Suppressor macrophage (primary cell): Measurements from ENCODE around the gene KIF2B.
"Not testable (repeated sequence)": the region's sequence is repeated elsewhere in the genome, so short reads cannot be mapped to it uniquely, and the experiment has no call there.

Source experiments
- DNase-seq, 4 experiments: peaks; one replicate each; pipeline ENCODE4 v3.0.0-alpha.2; 2020 to 2022
- total RNA-seq, 17 experiments: gene quantifications; one replicate each; lab custom pipeline; 2026; ENCODE audit warnings: mixed read lengths in 6 of 17, inconsistent platforms in 3 of 17; lab: John Stamatoyannopoulos, UW

Gene KIF2B, protein sequence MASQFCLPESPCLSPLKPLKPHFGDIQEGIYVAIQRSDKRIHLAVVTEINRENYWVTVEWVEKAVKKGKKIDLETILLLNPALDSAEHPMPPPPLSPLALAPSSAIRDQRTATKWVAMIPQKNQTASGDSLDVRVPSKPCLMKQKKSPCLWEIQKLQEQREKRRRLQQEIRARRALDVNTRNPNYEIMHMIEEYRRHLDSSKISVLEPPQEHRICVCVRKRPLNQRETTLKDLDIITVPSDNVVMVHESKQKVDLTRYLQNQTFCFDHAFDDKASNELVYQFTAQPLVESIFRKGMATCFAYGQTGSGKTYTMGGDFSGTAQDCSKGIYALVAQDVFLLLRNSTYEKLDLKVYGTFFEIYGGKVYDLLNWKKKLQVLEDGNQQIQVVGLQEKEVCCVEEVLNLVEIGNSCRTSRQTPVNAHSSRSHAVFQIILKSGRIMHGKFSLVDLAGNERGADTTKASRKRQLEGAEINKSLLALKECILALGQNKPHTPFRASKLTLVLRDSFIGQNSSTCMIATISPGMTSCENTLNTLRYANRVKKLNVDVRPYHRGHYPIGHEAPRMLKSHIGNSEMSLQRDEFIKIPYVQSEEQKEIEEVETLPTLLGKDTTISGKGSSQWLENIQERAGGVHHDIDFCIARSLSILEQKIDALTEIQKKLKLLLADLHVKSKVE
- total RNA-seq = 0 to 1.3 (median 0) reads per million in 17 experiments

GRCh38 chr17:53822764-53823163, at the start of gene KIF2B:
KIF2B (plus strand) TSS chr17:53822927; CDS start chr17:53823034, 107 bp downstream.
- no peak for DNase-seq

- no peak for DNase-seq
Observed at GRCh38 chr17:53780320-53780719, 42.4 kb upstream of the KIF2B start.

DNA sequence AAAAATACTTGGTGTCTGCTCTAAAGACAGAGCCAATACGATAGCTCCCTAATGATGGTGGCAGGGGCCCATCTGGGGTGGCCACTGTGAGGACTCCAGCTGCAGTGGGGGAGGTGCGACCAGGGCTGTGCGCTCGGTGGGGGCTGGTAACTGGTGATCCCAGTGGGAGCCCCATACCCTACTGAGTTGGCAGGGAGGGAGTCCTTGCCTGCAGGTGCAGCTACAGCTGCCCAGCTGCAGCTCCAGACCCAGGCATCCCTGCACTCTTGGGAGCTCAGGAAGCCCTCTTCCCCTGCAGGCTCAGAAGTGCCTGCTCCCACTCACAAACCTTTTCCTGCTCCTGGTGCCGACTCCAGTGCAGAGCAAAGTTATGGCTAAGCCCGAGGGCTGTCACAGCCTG, 31.2 kb upstream of the KIF2B start:
- no peak for DNase-seq

- DNase-seq = no peak
Observed at GRCh38 chr17:53792451-53792850, 30.3 kb upstream of the KIF2B start.

GRCh38 chr17:53792997-53793396, 29.7 kb upstream of the KIF2B start:
- DNase-seq = no peak

DNA sequence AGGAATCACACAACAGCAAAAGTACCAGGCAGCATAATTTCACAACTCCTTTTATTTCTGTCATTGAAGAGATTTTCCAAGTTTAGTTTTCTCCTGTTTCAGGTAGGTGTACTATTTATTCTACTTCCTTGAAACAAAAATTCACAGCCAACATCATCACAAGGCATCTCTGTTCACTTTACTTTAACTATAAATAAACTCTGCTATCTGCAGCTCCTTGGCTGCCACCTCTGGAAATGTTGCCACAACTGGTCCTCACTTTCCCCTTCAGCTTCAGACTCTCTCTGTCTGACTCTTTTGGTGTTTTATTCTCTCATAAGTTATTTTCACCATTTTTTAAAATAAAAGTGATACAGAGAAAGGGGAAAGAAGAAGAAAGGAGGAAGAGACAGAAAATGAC, 27.9 kb upstream of the KIF2B start:
- no peak for DNase-seq

DNA sequence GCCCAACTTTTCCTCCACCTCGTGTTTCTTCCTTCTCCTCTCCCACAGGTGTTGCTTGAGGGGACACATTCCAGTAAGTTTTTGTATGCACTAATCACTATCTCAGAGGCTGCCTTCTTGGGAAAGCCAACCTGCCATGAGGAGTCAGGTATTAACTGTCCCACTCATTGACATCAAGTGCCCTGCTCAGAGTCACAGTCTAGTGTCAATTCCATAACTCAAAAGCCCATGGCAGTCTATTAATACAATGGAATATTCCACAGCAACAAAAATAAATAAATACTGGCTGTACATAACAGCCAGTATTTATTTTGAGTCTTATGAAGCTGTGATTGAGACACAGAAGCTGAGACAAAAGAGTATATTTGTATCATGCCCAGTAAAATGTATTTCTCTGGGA, 26.1 kb upstream of the KIF2B start:
- DNase-seq = no peak

DNA sequence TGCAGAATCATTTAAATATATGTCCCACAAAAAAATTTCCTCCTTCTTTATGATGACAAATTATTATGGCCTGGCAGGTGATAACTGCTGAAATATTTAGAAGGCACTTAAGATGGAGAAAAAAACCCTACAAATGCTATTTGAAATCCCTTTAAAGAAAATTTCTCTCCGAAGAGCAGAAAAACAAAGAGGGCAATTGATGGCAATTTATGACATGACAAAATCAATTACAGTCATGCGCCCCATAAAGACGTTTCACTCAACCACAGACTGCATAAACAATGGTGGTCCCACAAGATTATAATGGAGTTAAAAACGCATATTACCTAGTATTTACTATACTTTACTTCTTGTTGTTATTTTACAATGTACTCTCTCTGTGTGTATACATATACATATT, 25.2 kb upstream of the KIF2B start:
- DNase-seq = no peak

- DNase-seq = no peak
Observed at GRCh38 chr17:53804437-53804836, 18.3 kb upstream of the KIF2B start.

- no peak for DNase-seq
Observed at GRCh38 chr17:53806473-53806872, 16.3 kb upstream of the KIF2B start.

GRCh38 chr17:53807286-53807685, 15.4 kb upstream of the KIF2B start:
- DNase-seq = no peak

DNA sequence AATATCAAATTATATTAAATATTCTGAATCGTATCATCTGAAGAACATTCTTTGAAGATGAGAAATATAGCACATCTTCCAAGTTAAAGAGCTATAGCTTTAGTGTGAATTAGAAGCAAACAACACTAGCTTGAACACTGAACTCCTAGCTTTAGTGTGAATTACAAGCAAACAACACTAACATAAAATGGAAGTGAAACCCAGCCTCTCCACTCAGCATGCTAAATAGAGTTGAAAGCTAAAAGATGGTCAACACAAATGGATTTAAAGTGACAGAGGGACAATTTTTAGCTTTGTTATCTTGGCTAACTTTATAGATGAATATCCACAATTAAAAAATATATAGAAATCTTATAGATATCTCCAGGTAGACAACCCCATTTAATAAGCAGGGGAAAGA, 4.5 kb upstream of the KIF2B start:
- no peak for DNase-seq

GRCh38 chr17:53818929-53819328, 3.8 kb upstream of the KIF2B start:
- DNase-seq = no peak

DNA sequence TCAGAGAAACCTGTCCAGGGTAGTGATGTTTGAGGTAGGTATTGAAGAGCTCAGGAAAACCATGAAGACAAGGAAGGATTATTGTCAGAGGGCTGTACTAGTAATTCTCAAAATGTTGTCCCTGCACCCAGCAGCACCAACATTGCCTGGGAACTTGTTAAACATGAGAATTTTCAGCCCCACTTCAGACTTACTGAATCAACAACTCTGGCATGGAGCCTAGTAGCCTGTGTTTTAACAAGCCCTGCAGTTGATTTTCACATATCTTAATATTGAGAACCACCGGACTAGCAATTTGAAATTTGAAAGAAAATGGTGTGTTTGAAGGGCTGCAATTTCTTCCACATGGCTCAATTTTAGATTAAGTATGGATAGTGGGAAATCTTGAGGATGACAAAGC, 2.8 kb upstream of the KIF2B start:
- DNase-seq = no peak

GRCh38 chr17:53823341-53824050, 769 bp downstream of the KIF2B start:
- DNase-seq = no peak

GRCh38 chr17:53834771-53835170, 12.0 kb downstream of the KIF2B start:
- not testable (repeated sequence) for DNase-seq

DNA sequence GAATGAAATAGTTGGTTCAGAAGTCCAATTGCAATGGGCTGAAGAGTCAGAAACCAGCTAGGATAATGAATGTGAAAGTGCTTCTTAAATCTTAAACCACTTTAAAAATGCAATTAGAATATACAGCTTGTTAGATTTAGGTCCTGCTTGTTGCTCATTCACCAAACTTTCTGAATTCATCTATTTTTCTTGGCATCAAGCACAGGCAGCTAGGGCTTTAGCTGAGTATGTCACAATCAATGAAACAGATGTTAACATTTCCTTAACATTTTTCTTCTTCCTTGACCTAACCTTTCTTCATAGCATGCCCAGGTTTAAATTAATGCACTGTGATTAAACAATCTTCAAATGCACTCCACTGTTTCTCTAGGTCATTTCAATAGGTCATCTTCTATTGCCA, 14.4 kb downstream of the KIF2B start:
- no peak for DNase-seq

- no peak for DNase-seq
Observed at GRCh38 chr17:53844491-53845107, 21.9 kb downstream of the KIF2B start.

GRCh38 chr17:53871128-53871527, 48.4 kb downstream of the KIF2B start:
- not testable (repeated sequence) for DNase-seq
